ENCODE measurements around the gene CELF2.

The CELF2 gene

GRCh38 chr10:11201911-11202310, 184.2 kb downstream of the CELF2 start:
- TF ChIP-seq, protein P1, sequence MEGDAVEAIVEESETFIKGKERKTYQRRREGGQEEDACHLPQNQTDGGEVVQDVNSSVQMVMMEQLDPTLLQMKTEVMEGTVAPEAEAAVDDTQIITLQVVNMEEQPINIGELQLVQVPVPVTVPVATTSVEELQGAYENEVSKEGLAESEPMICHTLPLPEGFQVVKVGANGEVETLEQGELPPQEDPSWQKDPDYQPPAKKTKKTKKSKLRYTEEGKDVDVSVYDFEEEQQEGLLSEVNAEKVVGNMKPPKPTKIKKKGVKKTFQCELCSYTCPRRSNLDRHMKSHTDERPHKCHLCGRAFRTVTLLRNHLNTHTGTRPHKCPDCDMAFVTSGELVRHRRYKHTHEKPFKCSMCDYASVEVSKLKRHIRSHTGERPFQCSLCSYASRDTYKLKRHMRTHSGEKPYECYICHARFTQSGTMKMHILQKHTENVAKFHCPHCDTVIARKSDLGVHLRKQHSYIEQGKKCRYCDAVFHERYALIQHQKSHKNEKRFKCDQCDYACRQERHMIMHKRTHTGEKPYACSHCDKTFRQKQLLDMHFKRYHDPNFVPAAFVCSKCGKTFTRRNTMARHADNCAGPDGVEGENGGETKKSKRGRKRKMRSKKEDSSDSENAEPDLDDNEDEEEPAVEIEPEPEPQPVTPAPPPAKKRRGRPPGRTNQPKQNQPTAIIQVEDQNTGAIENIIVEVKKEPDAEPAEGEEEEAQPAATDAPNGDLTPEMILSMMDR (IDR thresholded peaks at IDR 0.05; ENCODE audit: insufficient read depth, missing control alignments) = no peak
- DNase-seq (ENCODE audit: insufficient read length, low spot score) (no peak), FAIRE-seq (no peak)

DNA sequence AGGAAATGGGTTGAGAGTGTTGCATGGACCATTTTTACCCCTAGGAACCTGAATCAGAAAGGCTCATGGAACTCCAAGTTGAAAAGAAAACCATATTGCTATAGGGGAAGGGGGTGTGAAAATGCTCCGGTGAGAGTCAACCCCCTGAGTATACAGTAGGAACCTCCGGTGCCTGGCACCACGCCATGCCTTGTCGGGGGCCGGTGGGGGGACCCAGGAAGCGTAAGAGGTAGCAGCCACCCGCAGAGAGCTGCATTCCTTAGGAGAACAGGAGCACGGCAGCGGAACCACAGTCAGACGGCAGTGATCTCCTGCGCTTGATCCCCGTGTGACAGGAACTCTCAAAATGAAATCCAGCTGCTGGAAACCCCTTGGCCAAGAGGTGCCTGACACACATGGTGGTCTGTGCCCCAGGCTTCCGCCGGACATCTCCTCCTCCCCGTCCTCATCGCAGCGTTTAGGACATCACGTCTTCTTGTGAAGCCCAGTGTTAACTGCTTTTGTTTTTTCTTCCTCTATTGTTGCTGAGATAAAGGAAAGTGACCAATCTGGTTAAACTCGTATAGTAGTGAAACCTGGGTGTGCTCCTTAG, 186.8 kb downstream of the CELF2 start:
- DNase-seq (ENCODE audit: insufficient read length, low spot score) (no peak), FAIRE-seq (no peak)
- TF ChIP-seq, protein P1 (IDR thresholded peaks at IDR 0.05; ENCODE audit: insufficient read depth, missing control alignments) = no peak

- TF ChIP-seq, protein P1 (IDR thresholded peaks at IDR 0.05; ENCODE audit: insufficient read depth, missing control alignments) = no peak
- DNase-seq (ENCODE audit: insufficient read length, low spot score) (no peak), FAIRE-seq (no peak)
These were observed 187.5 kb downstream of the CELF2 start for GRCh38 chr10:11205030-11205772.

DNA sequence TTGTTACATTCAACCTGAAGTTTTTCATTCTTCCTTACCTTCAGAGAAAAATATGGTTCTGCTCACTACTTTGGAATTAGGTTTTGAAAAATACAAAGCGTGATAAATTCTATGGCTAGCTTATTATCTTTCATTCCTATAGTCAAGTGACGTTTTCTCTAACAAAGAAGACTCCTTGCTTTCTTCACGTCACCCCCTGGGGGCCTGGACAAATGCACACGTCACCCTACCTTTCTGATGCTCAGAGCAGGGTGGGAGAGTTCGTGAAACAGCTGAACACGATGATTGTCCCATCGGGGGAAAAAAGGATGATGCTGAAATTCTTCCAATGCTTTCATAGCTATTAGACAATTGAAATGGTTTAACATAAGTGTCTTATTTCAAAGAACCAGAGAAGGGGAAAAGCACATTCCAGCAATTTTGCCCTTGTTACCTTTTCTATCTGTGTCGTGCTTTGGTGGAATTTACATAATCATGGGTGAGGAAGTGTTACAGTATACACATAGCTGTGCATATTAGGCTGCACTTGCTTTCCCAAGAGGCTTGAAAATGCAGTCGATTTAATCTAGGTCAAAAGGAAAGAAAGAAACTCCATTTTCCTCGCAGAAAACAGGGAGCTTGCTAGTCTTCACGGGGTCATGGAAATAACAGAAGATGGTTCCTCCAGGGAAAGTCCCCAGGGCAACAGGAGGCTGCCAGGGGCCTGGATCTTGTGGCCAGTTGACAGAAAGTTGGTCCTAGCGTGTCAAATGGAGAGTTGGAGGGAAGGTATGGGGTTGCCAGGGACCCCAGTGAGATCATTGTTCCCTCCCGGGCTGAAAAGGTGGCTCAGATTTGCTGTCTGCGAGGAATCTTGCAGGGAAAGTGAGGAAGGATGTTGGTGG, 189.2 kb downstream of the CELF2 start:
- FAIRE-seq = no peak
- TF ChIP-seq, protein P1 (IDR thresholded peaks at IDR 0.05; ENCODE audit: insufficient read depth, missing control alignments) = no peak
- DNase-seq (ENCODE audit: insufficient read length, low spot score) = no peak

- DNase-seq (ENCODE audit: insufficient read length, low spot score) = no peak
- TF ChIP-seq, protein P1 (IDR thresholded peaks at IDR 0.05; ENCODE audit: insufficient read depth, missing control alignments) = no peak
These were observed 189.8 kb downstream of the CELF2 start for GRCh38 chr10:11207560-11207844.

GRCh38 chr10:11208243-11208642, 190.6 kb downstream of the CELF2 start:
- DNase-seq (ENCODE audit: insufficient read length, low spot score) (no peak), FAIRE-seq (no peak)
- TF ChIP-seq, protein P1 (IDR thresholded peaks at IDR 0.05; ENCODE audit: insufficient read depth, missing control alignments) = no peak

More at GRCh38 chr10:11207560-11207844, 189.8 kb downstream of the CELF2 start:
- no peak for FAIRE-seq
